Islet precursor cell (in vitro differentiated cells): Measurements from ENCODE around the gene RAB5IF.
"Not testable (repeated sequence)": the region's sequence is repeated elsewhere in the genome, so short reads cannot be mapped to it uniquely, and the experiment has no call there.

Experiments used
- DNase-seq: peaks from one replicate; pipeline ENCODE4 v3.0.0-alpha.2; 2018

Gene RAB5IF

GRCh38 chr20:36631646-36632045 lies 26.1 kb downstream of the RAB5IF start:
- DNase-seq: no peak

DNA sequence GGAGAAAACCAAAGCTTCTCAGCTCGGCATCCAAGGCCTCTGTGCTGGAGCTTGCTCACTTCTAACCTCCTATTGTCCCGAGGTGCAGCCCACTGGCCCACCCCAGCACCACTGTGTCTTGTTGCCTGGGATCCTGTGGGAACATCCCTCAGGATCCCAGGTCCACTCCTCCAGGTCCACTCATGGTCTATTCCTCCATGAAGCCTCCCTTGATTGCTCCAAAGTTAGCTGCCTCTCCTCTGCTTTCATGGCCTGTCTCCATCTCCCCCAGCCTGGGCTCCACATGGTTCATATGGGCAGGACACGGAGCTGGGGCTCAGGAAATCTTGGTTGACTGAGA lies 26.5 kb downstream of the RAB5IF start:
- DNase-seq: no peak

- peak; percentile 85 for DNase-seq
Observed at GRCh38 chr20:36632487-36633284, 27.1 kb downstream of the RAB5IF start.

DNA sequence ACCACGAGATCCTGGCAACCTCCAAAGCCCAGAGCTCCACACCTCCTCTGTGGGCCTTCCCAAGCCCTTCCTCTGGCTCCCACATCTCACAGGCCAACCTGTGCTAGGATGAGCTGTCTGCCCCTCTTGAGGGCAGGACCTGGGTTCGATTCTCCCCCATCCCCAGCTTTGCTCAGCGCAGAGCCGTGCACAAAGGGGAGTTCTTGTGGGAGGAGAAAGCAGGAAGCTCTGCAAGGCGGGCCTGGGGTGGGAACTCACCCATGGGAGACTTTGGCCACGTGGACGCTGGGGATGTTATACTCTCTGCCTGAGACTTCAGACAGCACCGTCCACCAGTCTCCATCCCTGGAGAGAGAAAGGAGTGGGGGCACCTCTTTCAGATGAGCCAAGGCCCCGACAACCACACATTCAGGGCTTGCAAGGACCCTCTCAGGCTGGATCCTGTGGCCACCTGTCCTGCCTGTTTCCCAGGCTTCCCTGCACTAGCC lies 27.8 kb downstream of the RAB5IF start:
- DNase-seq: no peak

DNA sequence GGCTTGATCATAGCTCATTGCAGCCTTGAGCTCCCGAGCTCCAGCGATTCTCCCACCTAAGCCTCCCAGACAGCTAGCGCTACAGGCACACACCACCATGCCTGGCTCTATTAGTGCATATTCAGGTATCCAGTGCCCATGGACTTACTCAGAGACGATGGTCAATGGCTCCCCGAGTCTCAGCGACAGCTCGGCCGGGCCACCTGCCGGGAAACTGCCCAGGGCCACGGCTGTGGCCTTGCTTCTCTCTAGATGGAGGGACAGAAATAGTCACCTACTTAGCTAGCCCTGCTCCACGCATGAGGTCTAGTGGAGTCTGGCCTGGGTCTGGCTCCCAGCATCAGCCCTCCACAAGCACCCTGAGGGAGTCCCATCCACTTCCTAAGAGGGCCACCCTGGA lies 28.8 kb downstream of the RAB5IF start:
- DNase-seq: no peak

DNA sequence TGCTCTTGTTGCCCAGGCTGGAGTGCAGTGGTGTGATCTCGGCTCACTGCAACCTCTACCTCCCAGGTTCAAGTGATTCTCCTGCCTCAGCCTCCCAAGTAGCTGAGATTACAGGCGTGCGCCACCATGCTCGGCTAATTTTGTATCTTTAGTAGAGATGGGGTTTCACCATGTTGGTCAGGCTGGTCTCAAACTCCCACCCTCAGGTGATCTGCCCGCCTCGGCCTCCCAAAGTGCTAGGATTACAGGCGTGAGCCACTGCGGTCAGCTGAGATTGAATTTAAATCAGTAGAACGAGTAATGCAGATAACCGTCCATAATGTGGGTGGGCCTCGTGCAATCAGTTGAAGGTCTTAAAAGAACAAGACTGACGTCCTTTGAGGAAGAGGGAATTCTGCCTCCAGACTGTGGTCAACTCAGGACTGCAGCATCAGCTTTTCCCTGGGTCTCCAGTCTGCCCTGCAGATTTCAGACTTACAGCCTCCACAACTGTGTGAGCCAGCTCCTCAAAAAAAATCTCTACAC lies 33.4 kb downstream of the RAB5IF start:
- DNase-seq: not testable (repeated sequence)

DNA sequence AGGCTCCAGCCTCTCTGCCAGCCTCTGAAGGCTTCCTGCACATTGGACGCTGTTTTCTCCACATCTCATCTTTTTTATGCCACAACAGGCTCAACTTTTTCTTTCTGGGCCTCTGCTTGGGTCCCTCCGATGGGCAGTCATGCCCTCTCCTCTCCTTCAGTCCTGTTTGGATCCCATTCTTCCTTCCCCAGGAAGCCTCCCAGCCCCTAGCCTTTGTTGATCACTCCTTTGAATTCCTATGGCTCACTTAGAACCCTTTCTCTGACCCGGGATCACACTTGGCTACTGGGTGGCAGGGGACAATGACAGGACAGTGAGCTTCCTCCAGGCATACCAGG lies 35.9 kb downstream of the RAB5IF start:
- no peak for DNase-seq

DNA sequence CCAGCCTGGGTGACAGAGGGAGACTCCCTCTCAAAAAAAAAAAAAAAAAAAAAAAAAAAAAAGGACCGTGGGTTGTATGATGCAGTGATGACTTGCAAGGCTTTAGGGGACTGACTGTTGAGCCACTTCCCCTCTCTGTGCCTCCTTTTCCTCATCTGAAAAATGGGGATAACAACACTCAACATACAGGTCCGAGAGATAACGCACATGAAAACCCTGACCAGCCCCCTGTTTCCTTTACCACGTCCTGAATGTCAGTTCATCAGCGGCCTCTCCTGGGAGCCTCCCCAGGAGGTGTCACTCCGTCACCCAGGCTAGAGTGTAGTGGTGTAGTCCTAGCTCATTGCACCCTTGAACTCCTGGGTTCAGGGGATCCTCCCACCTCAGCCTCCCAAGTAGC lies 36.6 kb downstream of the RAB5IF start:
- DNase-seq: no peak

DNA sequence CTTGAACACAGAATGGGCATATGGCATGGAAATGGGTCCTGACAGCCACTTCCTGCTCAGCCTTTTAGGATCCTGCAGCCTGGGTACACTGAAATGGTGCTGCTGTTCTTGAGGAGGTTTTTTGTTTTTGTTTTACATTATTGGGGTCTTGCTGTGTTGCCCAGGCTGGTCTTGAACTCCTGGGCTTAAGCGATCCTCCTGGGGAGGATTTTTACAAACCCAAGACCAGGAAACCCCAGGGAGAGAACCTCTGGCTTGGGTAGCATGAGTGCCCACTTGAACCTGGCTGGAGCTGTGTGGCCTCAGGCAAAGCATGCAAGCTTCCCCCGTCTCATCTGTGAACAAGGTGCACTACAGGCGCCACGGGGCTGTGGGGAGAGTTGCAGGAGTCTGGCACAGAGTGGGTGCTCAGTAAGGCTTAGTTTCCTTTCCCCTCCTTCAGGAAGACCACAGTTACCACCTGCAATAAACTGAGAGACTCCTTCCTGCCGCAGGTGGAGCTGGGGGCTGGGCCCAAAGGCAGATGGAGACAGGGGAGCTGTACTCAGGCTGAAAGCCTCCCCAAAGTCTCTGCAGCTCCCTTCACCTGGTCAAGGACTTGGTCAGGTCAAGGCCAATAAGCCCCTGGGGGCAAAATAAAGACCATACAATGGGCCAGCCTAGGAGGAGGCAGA lies 38.6 kb downstream of the RAB5IF start:
- DNase-seq: no peak

DNA sequence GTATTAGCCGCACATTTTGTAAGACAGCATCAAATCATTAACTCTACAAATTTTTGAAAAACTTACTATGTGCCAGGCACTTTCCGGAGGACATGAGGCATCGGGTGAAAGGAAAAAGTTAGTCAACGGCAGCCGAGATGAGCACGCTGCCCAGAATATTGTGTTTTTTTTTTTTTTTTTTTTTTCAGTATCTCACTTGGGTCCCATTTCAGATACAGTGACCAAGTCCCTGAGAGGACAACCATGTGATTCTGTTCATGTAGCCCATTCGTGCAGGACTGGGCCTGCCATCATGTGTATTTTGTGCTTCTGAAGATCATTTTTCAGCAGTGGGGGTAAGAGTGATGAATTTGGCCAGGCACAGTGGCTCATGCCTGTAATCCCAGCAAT lies 39.1 kb downstream of the RAB5IF start:
- no peak for DNase-seq

DNA sequence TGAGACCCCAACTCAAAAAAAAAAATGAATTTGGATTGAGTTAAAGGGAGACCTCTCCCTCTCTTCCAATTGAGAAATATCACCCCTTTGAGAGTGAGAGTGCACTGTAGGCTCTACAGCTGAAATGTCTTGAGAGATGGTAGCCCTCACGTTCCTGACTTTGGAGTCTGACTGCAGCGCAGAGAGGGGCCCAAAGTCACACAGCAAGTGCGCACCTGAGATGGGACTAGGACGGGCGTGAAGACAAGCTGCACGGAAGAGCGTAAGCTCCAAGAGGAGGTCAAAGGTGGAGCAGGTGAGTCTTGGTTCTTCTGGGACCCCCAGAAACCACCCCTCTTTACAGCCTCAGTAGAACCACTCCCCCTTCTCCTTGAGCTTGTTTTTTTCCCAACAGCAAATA lies 39.8 kb downstream of the RAB5IF start:
- no peak for DNase-seq

GRCh38 chr20:36645998-36646397 lies 40.4 kb downstream of the RAB5IF start, which contains the start of gene SLA2:
SLA2 (minus strand) TSS chr20:36646196; CDS start chr20:36641335, 4,861 bp downstream.
- DNase-seq: no peak

- no peak for DNase-seq
Observed at GRCh38 chr20:36646678-36647077, 41.1 kb downstream of the RAB5IF start.

- no peak for DNase-seq
Observed at GRCh38 chr20:36647196-36648121, 41.9 kb downstream of the RAB5IF start.

DNA sequence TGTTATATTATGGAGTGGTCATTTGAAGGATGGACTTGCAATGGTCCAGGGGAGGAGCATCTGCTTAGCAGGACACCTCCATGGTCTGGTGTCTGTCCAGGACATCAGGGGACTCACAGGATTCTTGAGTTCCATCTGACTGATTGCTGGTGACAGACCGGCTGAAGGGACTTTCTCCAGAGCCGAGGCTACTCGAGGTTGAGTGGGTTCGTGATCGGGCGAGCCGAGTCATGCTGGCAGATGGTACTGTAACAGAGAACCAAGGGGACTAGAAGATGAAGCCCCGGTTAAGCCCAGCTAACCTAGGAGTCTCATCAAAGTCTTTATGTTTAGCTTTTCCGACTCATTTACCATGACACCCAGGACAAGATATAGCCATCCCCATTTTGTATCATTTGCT lies 47.9 kb downstream of the RAB5IF start:
- DNase-seq: no peak

- no peak for DNase-seq
Observed at GRCh38 chr20:36654506-36654905, 48.9 kb downstream of the RAB5IF start.

GRCh38 chr20:36655004-36655403 lies 49.4 kb downstream of the RAB5IF start:
- DNase-seq: no peak

- DNase-seq: no peak
Observed at GRCh38 chr20:36656733-36657132, 51.2 kb downstream of the RAB5IF start.

DNA sequence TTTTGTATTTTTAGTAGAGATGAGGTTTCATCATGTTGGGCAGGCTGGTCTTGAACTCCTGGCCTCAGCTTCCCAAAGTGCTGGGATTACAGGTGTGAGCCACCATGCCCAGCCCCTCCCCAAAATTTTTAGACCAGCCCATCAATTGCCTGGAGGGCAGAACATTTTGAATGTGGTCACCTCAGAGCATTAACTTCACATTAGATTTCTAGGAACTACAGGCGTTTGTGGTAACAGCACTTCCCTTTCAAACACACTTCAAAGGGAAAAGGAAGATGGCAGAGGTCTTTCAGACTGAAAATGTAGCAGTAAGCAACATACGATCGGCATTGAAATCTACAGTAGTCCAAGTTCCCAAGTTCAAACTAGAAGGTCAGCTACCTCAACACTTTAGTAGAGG lies 52.7 kb downstream of the RAB5IF start:
- DNase-seq: no peak
